H1 (cell line): Measurements from ENCODE around the gene CNBP. TPM values are rescaled to one million over a fixed set of nuclear protein-coding genes. Genes with fewer than 3 reads are reported as not detected.

ENCODE experiments used
- CTCF ChIA-PET: fragments of 300-600 bp; sonication (Branson Sonifier 250); formaldehyde crosslinking; loops from one replicate; lab custom pipeline; 2021; ENCODE audit not compliant: partially characterized antibody; lab: Charles Lee
- POLR2A ChIA-PET: fragments of 300-600 bp; sonication (Branson Sonifier 250); formaldehyde crosslinking; loops from one replicate; lab custom pipeline; 2021; ENCODE audit warnings: inconsistent platforms; ENCODE audit not compliant: partially characterized antibody; lab: Charles Lee
- DNase-seq, 2 experiments: peaks; one replicate each; pipeline versions ENCODE4 v3.0.0 to v3.0.0-alpha.2; 2010 to 2022; ENCODE audit warnings: low spot score in 2 of 2, low read depth in 1 of 2, mixed read lengths in 1 of 2
- FAIRE-seq: peaks from 2 replicates; lab custom pipeline; 2011; peaks lifted over from hg19 to GRCh38; lab: Jason Lieb, UNC
- H2AFZ ChIP-seq: 2 replicates; pipeline ENCODE4 v1.8.1; 2012; ENCODE audit warnings: low read length, inconsistent platforms
- H2AK5ac ChIP-seq: 2 replicates; pipeline ENCODE4 v1.6.1; 2013; ENCODE audit warnings: low read depth, low read length
- H2BK120ac ChIP-seq: replicated peaks from 2 replicates; pipeline ENCODE3; 2013; ENCODE audit warnings: low read depth, low read length, inconsistent platforms
- H2BK12ac ChIP-seq: 2 replicates; pipeline ENCODE4 v1.6.1; 2013; ENCODE audit warnings: low read depth, low read length
- H2BK15ac ChIP-seq: 2 replicates; pipeline ENCODE4 v1.6.1; 2013; ENCODE audit warnings: low read length
- H2BK20ac ChIP-seq: 2 replicates; pipeline ENCODE4 v1.6.1; 2013; ENCODE audit warnings: low read length
- H2BK5ac ChIP-seq: 2 replicates; pipeline ENCODE4 v1.6.1; 2013; ENCODE audit warnings: low read depth, low read length
- H3K14ac ChIP-seq: 2 replicates; pipeline ENCODE4 v1.6.1; 2013; ENCODE audit warnings: inconsistent platforms; ENCODE audit not compliant: insufficient read length
- H3K18ac ChIP-seq: 2 replicates; pipeline ENCODE4 v1.6.1; 2013; ENCODE audit warnings: low read length; ENCODE audit errors: extremely low read depth
- H3K23ac ChIP-seq: 2 replicates; pipeline ENCODE4 v1.6.1; 2013; ENCODE audit warnings: inconsistent platforms; ENCODE audit not compliant: insufficient read length
- H3K23me2 ChIP-seq: 2 replicates; pipeline ENCODE4 v1.6.1; 2013; ENCODE audit warnings: low read depth, low read length
- H3K27ac ChIP-seq: 2 replicates; pipeline ENCODE4 v1.6.1; 2011; ENCODE audit warnings: low read depth, low read length, inconsistent platforms
- H3K27me3 ChIP-seq, 4 experiments: replicated peaks in 1 of 4; 1 replicate in 1 of 4; 2 replicates in 3 of 4; pipeline versions ENCODE4 v1.6.1 to v1.8.1; 2011 to 2013; ENCODE audit warnings: low read length in 3 of 4, mild to moderate bottlenecking in 3 of 4, inconsistent platforms in 2 of 4, mixed read lengths in 2 of 4, moderate library complexity in 1 of 4; ENCODE audit not compliant: control insufficient read depth in 3 of 4, insufficient read depth in 3 of 4; ENCODE audit errors: extremely low read depth in 1 of 4
- H3K36me3 ChIP-seq, 4 experiments: 2 replicates each; pipeline versions ENCODE4 v1.6.1 to v1.8.1; 2011 to 2013; ENCODE audit warnings: mild to moderate bottlenecking in 4 of 4, low read length in 3 of 4, moderate library complexity in 2 of 4, control low read depth in 1 of 4, inconsistent platforms in 1 of 4; ENCODE audit not compliant: insufficient read depth in 4 of 4, control insufficient read depth in 2 of 4
- H3K4ac ChIP-seq: replicated peaks from 2 replicates; pipeline ENCODE3; 2013; ENCODE audit warnings: low read length, low read depth, mixed read lengths, inconsistent platforms; ENCODE audit not compliant: insufficient read length
- H3K4me1 ChIP-seq, 4 experiments: replicated peaks in 1 of 4; 1 replicate in 1 of 4; 2 replicates in 3 of 4; pipeline versions ENCODE4 v1.6.1 to v1.8.1; 2011 to 2013; ENCODE audit warnings: low read length in 3 of 4, inconsistent platforms in 2 of 4, mixed read lengths in 1 of 4; ENCODE audit not compliant: insufficient read depth in 4 of 4, control insufficient read depth in 3 of 4
- H3K4me2 ChIP-seq, 2 experiments: 2 replicates each; pipeline versions ENCODE4 v1.6.1 to v1.8.1; 2011 to 2013; ENCODE audit warnings: low read depth in 2 of 2, low read length in 2 of 2, control low read depth in 1 of 2, inconsistent platforms in 1 of 2, mild to moderate bottlenecking in 1 of 2; ENCODE audit not compliant: insufficient read depth in 1 of 2
- H3K4me3 ChIP-seq, 4 experiments: fragments of 200-600, 300-600 bp in 1 of 4; sonication (generic), shearing (Covaris generic), sonication (Bioruptor Twin) in 1 of 4; 2 replicates each; pipeline versions ENCODE4 v1.5.1 to v1.8.1; 2011 to 2016; ENCODE audit warnings: low read length in 4 of 4, low read depth in 3 of 4, control low read depth in 2 of 4, inconsistent platforms in 2 of 4, mild to moderate bottlenecking in 2 of 4, mixed read lengths in 1 of 4, moderate library complexity in 1 of 4; ENCODE audit not compliant: insufficient read depth in 2 of 4; ENCODE audit errors: extremely low read depth in 1 of 4
- H3K56ac ChIP-seq: replicated peaks from 2 replicates; pipeline ENCODE3; 2013; ENCODE audit warnings: low read depth, mild to moderate bottlenecking, mixed read lengths, low read length, inconsistent platforms; ENCODE audit not compliant: insufficient read length
- H3K79me1 ChIP-seq: 2 replicates; pipeline ENCODE4 v1.6.1; 2013; ENCODE audit warnings: low read depth, low read length, control low read depth
- H3K79me2 ChIP-seq, 2 experiments: 2 replicates each; pipeline versions ENCODE4 v1.6.1 to v1.8.1; 2012 to 2013; ENCODE audit warnings: low read length in 2 of 2, mild to moderate bottlenecking in 2 of 2, inconsistent platforms in 1 of 2; ENCODE audit not compliant: insufficient read depth in 2 of 2, control insufficient read depth in 1 of 2
- H3K9ac ChIP-seq, 4 experiments: replicated peaks in 1 of 4; 1 replicate in 1 of 4; 2 replicates in 3 of 4; pipeline versions ENCODE4 v1.6.1 to v1.8.1; 2011 to 2013; ENCODE audit warnings: low read depth in 3 of 4, low read length in 3 of 4, control low read depth in 2 of 4, mild to moderate bottlenecking in 2 of 4, moderate library complexity in 2 of 4, inconsistent platforms in 1 of 4; ENCODE audit errors: extremely low read depth in 1 of 4
- H3K9me3 ChIP-seq, 2 experiments: 2 replicates each; pipeline versions ENCODE4 v1.6.1 to v1.8.1; 2012 to 2013; ENCODE audit warnings: mild to moderate bottlenecking in 2 of 2, moderate library complexity in 2 of 2, control low read depth in 1 of 2, inconsistent platforms in 1 of 2, low read depth in 1 of 2, low read length in 1 of 2, mixed read lengths in 1 of 2; ENCODE audit not compliant: insufficient read depth in 2 of 2
- H4K20me1 ChIP-seq, 2 experiments: replicated peaks in 1 of 2; 2 replicates each; pipeline versions ENCODE3 to v1.8.1; 2011 to 2013; ENCODE audit warnings: inconsistent platforms in 2 of 2, low read length in 2 of 2, mild to moderate bottlenecking in 1 of 2; ENCODE audit not compliant: insufficient read depth in 2 of 2, control insufficient read depth in 1 of 2
- H4K5ac ChIP-seq: 2 replicates; pipeline ENCODE4 v1.6.1; 2013; ENCODE audit warnings: low read length, low read depth, mixed read lengths, inconsistent platforms; ENCODE audit not compliant: insufficient read length
- H4K8ac ChIP-seq: 2 replicates; pipeline ENCODE4 v1.8.0; 2013; ENCODE audit warnings: mild to moderate bottlenecking, moderate library complexity, low read length, inconsistent platforms; ENCODE audit not compliant: insufficient read depth; ENCODE audit errors: extremely low read depth
- H4K91ac ChIP-seq: replicated peaks from 2 replicates; pipeline ENCODE3; 2013; ENCODE audit warnings: low read length, mixed read lengths, inconsistent platforms; ENCODE audit not compliant: insufficient read length
- BCL11A ChIP-seq, 2 experiments: IDR thresholded peaks; one replicate each; pipeline ENCODE4 v1.6.1; 2011; ENCODE audit warnings: low read depth in 2 of 2, low read length in 2 of 2, mild to moderate bottlenecking in 2 of 2
- CHD2 ChIP-seq: IDR thresholded peaks from 2 replicates; pipeline ENCODE4 v1.6.1; 2012; ENCODE audit warnings: low read length, improper control_type of control experiment
- KDM4A ChIP-seq: IDR thresholded peaks from one replicate; pipeline ENCODE4 v1.7.1; 2012; ENCODE audit warnings: low read depth, mild to moderate bottlenecking, moderate library complexity, low read length, inconsistent platforms; ENCODE audit not compliant: severe bottlenecking
- POLR2AphosphoS5 ChIP-seq: IDR thresholded peaks from 2 replicates; pipeline ENCODE4 v1.6.1; 2011; ENCODE audit warnings: low read depth, low read length
- RFX5 ChIP-seq: IDR thresholded peaks from 2 replicates; pipeline ENCODE4 v1.6.1; 2011; ENCODE audit warnings: low read depth, low read length, improper control_type of control experiment, borderline replicate concordance
- WGBS, 2 experiments: shearing (Covaris generic) in 1 of 2; methylation state at CpG; one replicate each; pipeline versions ENCODE4 v1.1.6 to v1.1.7; 2013 to 2015; ENCODE audit warnings: low lambda C conversion rate in 2 of 2, mixed read lengths in 2 of 2, inconsistent platforms in 1 of 2, low coverage in 1 of 2, missing lambda C conversion rate in 1 of 2; ENCODE audit not compliant: insufficient replicate concordance in 2 of 2, insufficient coverage in 1 of 2, insufficient read length in 1 of 2; ENCODE audit errors: extremely low coverage in 1 of 2, missing lambda C conversion rate in 1 of 2; 5-methylcytosine and 5-hydroxymethylcytosine counted together
- polyA plus RNA-seq, 7 experiments: library from polyadenylated mRNA; depleted of rRNA in 3 of 7; stranded (reverse) in 5 of 7; unstranded in 2 of 7; fragments of >200 nt in 5 of 7; fragments of 200-250 nt in 2 of 7; gene quantifications; 1 replicate in 5 of 7; 2 replicates in 1 of 7; 4 replicates in 1 of 7; pipeline versions ENCODE4 v1.2.1 to v1.2.3, GENCODE V29; 2011 to 2013; ENCODE audit warnings: missing spikeins in 2 of 7, mixed read lengths in 2 of 7
- total RNA-seq: library from RNA; stranded (reverse); fragmentation: NEBNext Ultra II Directional; extraction: Animal tissue kit (Norgen Biotek cat#: 25700); gene quantifications from 2 replicates; pipeline ENCODE4 v1.2.1, GENCODE V29; 2021
- TF ChIP-seq, protein P1 (sequence below): IDR thresholded peaks from 2 replicates; pipeline ENCODE4 v1.6.1; 2012; ENCODE audit warnings: low read length, inconsistent platforms
- TF ChIP-seq, protein P2 (sequence below): IDR thresholded peaks from 2 replicates; pipeline ENCODE4 v1.6.1; 2011; ENCODE audit warnings: low read length, improper control_type of control experiment

CNBP gene
- total and polyA plus RNA-seq, 2 of the 8 experiments (the other 6 are each of a cell fraction or from before 2014, with no cell fraction given) = 315 to 371 TPM

DNA sequence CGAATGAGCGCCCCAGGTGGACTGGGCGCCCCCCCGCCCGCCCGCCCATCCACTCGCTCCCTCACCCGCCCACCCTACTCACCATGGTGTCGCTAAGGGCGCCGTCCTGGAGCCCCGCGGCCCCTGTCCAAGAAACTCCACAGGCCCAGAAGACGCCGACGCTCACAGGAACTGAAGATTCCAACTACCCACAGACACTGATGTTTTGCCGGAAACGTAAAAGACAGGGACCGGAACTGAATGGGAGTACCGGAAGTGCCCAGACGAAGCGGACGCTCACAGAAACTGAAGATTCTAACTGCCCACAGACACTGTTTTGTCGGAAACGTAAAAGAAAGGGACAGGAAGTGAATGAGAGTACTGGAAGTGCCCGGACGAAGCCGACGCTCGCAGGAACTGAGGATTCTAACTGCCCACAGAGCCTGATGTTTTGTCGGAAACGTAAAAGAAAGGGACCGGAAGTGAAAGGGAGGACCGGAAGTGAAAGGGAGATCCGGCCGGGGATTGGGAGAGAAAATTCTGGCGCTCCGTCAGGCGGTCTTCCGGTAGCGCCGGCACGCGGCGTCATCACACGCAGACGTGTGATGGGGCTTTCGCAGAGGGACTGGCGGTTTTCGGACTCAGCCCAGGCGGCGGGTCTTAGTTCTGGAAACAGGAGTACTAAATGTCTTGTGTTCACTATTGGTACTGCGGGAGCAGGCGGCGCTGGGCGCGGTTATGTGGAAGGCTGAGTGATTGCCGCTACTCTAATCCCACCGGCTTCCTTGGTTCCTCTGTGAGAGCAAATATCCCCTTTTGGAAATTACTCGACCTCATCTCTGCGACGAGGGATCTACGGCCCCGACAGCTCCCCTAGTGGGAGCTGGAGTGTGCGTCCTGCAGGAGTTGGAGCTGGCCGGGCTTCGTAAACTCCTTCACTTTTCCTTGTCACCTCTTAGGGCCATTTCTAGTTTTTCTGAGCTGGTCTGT, 22.5 kb downstream of the CNBP start, which contains the start of gene ISY1:
Gene ISY1, minus strand, starts transcription at position 173 of the 969 bp plus-strand sequence. Its CDS starts 88 bp downstream, at position 85.
- Histone ChIP-seq H3K18ac (peak within 1 kb of the TSS; percentile 86), H4K5ac (peak within 1 kb of the TSS; percentile 99), H2BK5ac (peak within 1 kb of the TSS; percentile 100), H2BK12ac (peak within 1 kb of the TSS; percentile 100; the same call in 1 of the 2 replicates), H4K91ac (peak within 1 kb of the TSS; percentile 98), H3K9ac (peak within 1 kb of the TSS; percentile 88 to 99 (median 98)), H3K79me1 (peaks cover 4% of the 10 kb centered on the region; the same call in 1 of the 2 replicates), H3K36me3 (peaks cover 4 to 11% (median 8%) of the 10 kb centered on the region in 4 experiments; a peak in 7 of 8 replicates), H2BK20ac (peak within 1 kb of the TSS; percentile 98; the same call in 1 of the 2 replicates), H3K14ac (no peak within 1 kb of the TSS), H3K4me3 (peak within 1 kb of the TSS; percentile 59 to 96 (median 94)), H3K79me2 (peaks cover 5 to 19% of the 10 kb centered on the region in 2 experiments), H3K23me2 (peaks cover 9% of the 10 kb centered on the region), H4K8ac (peak within 1 kb of the TSS; percentile 100), H3K9me3 (no peaks in the 10 kb centered on the region), H3K27ac (peak within 1 kb of the TSS; percentile 100), H2AFZ (peak within 1 kb of the TSS; percentile 100), H2BK120ac (peak within 1 kb of the TSS; percentile 100), H3K27me3 (no peaks in the 10 kb centered on the region), H2AK5ac (no peak within 1 kb of the TSS), H4K20me1 (peaks cover 0 to 1% of the 10 kb centered on the region in 2 experiments), H3K4me1 (peaks cover 0 to 3% (median 1%) of the 10 kb centered on the region in 4 experiments; a peak in 4 of 7 replicates), H3K4ac (peak within 1 kb of the TSS; percentile 95), H3K4me2 (peak within 1 kb of the TSS; percentile 73 to 93), H2BK15ac (0 out of 2 replicates have a peak within 1 kb of the TSS, but pooled peaks have one; percentile 90), H3K23ac (no peak within 1 kb of the TSS), H3K56ac (peak within 1 kb of the TSS; percentile 99)
- 1% methylated on average over 67 of the region's 67 CpGs; no CpG with 5 or more reads in 1 of the 2 experiments for WGBS, 2 experiments
- ChIA-PET CTCF (interaction anchor here (0.7 to 2.2 kb wide), 19 partner anchors 10 to 191 kb away, joined by 3 to 10 read pairs (median 4); partner anchors contain the start of gene RAB43), POLR2A (interaction anchor here (0.6 to 3.7 kb wide), 14 partner anchors 11 to 155 kb away, joined by 3 to 24 read pairs (median 6); partner anchors contain the start of genes COPG1, HMCES and RAB43)
- DNase-seq (peak; percentile 67 to 86), FAIRE-seq (peak; percentile 45)
- TF ChIP-seq CHD2 = no peak
- peak; percentile 89 for TF ChIP-seq POLR2AphosphoS5
- TF ChIP-seq, protein P1, sequence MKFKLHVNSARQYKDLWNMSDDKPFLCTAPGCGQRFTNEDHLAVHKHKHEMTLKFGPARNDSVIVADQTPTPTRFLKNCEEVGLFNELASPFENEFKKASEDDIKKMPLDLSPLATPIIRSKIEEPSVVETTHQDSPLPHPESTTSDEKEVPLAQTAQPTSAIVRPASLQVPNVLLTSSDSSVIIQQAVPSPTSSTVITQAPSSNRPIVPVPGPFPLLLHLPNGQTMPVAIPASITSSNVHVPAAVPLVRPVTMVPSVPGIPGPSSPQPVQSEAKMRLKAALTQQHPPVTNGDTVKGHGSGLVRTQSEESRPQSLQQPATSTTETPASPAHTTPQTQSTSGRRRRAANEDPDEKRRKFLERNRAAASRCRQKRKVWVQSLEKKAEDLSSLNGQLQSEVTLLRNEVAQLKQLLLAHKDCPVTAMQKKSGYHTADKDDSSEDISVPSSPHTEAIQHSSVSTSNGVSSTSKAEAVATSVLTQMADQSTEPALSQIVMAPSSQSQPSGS = peak; percentile 77
- no peak for TF ChIP-seq BCL11A (IDR thresholded peaks at IDR 0.05; ENCODE audit: low read depth in 2 of 2, low read length in 2 of 2)
- TF ChIP-seq, protein P2, sequence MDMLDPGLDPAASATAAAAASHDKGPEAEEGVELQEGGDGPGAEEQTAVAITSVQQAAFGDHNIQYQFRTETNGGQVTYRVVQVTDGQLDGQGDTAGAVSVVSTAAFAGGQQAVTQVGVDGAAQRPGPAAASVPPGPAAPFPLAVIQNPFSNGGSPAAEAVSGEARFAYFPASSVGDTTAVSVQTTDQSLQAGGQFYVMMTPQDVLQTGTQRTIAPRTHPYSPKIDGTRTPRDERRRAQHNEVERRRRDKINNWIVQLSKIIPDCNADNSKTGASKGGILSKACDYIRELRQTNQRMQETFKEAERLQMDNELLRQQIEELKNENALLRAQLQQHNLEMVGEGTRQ = no peak
- TF ChIP-seq RFX5 = no peak
- TF ChIP-seq KDM4A = peak; percentile 64
